CD14-positive monocyte (primary cell): ENCODE data around the gene AOX1. TPM values are rescaled to one million over a fixed set of nuclear protein-coding genes. Genes with fewer than 3 reads are reported as not detected.
"Not testable (repeated sequence)": the region's sequence is repeated elsewhere in the genome, so short reads cannot be mapped to it uniquely, and the experiment has no call there.

Experiments
- DNase-seq, 3 donors: peaks; one replicate each; pipeline ENCODE4 v3.0.0-alpha.2; 2011 to 2022
- H2AFZ ChIP-seq: 2 replicates; pipeline ENCODE4 v1.6.0; 2012; ENCODE audit warnings: mild to moderate bottlenecking, low read depth, low read length, inconsistent platforms; ENCODE audit not compliant: insufficient read depth, poor library complexity, severe bottlenecking
- H3K27ac ChIP-seq, 2 donors: 1 replicate in 1 of 2; 2 replicates in 1 of 2; pipeline ENCODE4 v1.5.1; 2012 to 2013; ENCODE audit warnings: low read length in 2 of 2, control low read depth in 1 of 2, inconsistent platforms in 1 of 2, low read depth in 1 of 2, mild to moderate bottlenecking in 1 of 2
- H3K27me3 ChIP-seq, 2 donors: one replicate each; pipeline versions ENCODE4 v1.6.0 to v1.6.1; 2011 to 2013; ENCODE audit warnings: low read length in 2 of 2; ENCODE audit not compliant: control insufficient read depth in 2 of 2, insufficient read depth in 2 of 2
- H3K36me3 ChIP-seq, 2 donors: replicated peaks in 1 of 2; 1 replicate in 1 of 2; 2 replicates in 1 of 2; pipeline versions ENCODE4 v1.5.1 to v1.6.1; 2012 to 2013; ENCODE audit warnings: low read length in 2 of 2, control low read depth in 1 of 2, inconsistent platforms in 1 of 2, mild to moderate bottlenecking in 1 of 2; ENCODE audit not compliant: insufficient read depth in 2 of 2, control insufficient read depth in 1 of 2
- H3K4me1 ChIP-seq, 2 donors: 1 replicate in 1 of 2; 2 replicates in 1 of 2; pipeline versions ENCODE4 v1.5.1 to v1.6.1; 2012 to 2013; ENCODE audit warnings: low read length in 2 of 2, control low read depth in 1 of 2, inconsistent platforms in 1 of 2, mild to moderate bottlenecking in 1 of 2, moderate library complexity in 1 of 2; ENCODE audit not compliant: insufficient read depth in 2 of 2, control insufficient read depth in 1 of 2
- H3K4me2 ChIP-seq: replicated peaks from 2 replicates; pipeline ENCODE3; 2012; ENCODE audit warnings: low read length, moderate library complexity, mild to moderate bottlenecking; ENCODE audit not compliant: poor library complexity, severe bottlenecking; ENCODE audit errors: extremely low read depth
- H3K4me3 ChIP-seq, 3 experiments: fragments of 200-600 bp in 1 of 3; sonication (generic) in 1 of 3; replicated peaks in 1 of 3; 1 replicate in 2 of 3; 2 replicates in 1 of 3; pipeline ENCODE4 v1.5.1; 2011 to 2013; ENCODE audit warnings: low read length in 3 of 3, mild to moderate bottlenecking in 3 of 3, control low read depth in 2 of 3, low read depth in 2 of 3, inconsistent platforms in 1 of 3, moderate library complexity in 1 of 3
- H3K79me2 ChIP-seq: 2 replicates; pipeline ENCODE4 v1.6.0; 2012; ENCODE audit warnings: mild to moderate bottlenecking, control low read depth, inconsistent platforms, low read length, moderate library complexity; ENCODE audit not compliant: insufficient read depth
- H3K9ac ChIP-seq: 2 replicates; pipeline ENCODE4 v1.6.0; 2017; ENCODE audit warnings: low read length, mild to moderate bottlenecking; ENCODE audit not compliant: insufficient read depth, poor library complexity, severe bottlenecking
- H3K9me3 ChIP-seq, 2 donors: replicated peaks in 1 of 2; 1 replicate in 1 of 2; 2 replicates in 1 of 2; pipeline versions ENCODE4 v1.5.1 to v1.6.1; 2012 to 2013; ENCODE audit warnings: low read length in 2 of 2, control low read depth in 1 of 2; ENCODE audit not compliant: control insufficient read depth in 1 of 2, insufficient read depth in 1 of 2
- H4K20me1 ChIP-seq: 2 replicates; pipeline ENCODE4 v1.6.0; 2012; ENCODE audit warnings: mild to moderate bottlenecking, low read length, control low read depth, moderate library complexity; ENCODE audit not compliant: insufficient read depth
- H3K27ac Mint-ChIP-seq, 7 donors: one replicate each; pipeline ENCODE4 v1.8.0; 2020; ENCODE audit warnings: mild to moderate bottlenecking in 7 of 7, mixed read lengths in 7 of 7, moderate library complexity in 6 of 7, inconsistent platforms in 2 of 7
- H3K27me3 Mint-ChIP-seq, 3 donors: one replicate each; pipeline ENCODE4 v1.8.0; 2021 to 2022; ENCODE audit warnings: low read depth in 3 of 3, mild to moderate bottlenecking in 3 of 3, mixed read lengths in 3 of 3, moderate library complexity in 3 of 3, inconsistent platforms in 1 of 3
- H3K36me3 Mint-ChIP-seq, 2 donors: one replicate each; pipeline ENCODE4 v1.8.0; 2020; ENCODE audit warnings: mixed read lengths in 2 of 2, inconsistent platforms in 1 of 2, mild to moderate bottlenecking in 1 of 2
- H3K4me1 Mint-ChIP-seq: one replicate; pipeline ENCODE4 v1.8.0; 2020; ENCODE audit warnings: mild to moderate bottlenecking, mixed read lengths
- H3K4me3 Mint-ChIP-seq, 2 donors: one replicate each; pipeline ENCODE4 v1.8.0; 2020; ENCODE audit warnings: mild to moderate bottlenecking in 2 of 2, mixed read lengths in 2 of 2, moderate library complexity in 1 of 2
- H3K9me3 Mint-ChIP-seq, 7 donors: one replicate each; pipeline ENCODE4 v1.8.0; 2020 to 2022; ENCODE audit warnings: mixed read lengths in 7 of 7, mild to moderate bottlenecking in 6 of 7, moderate library complexity in 6 of 7, inconsistent platforms in 2 of 7
- CTCF ChIP-seq: fragments of 200-600 bp; IDR thresholded peaks from one replicate; pipeline ENCODE4 v1.8.0; 2022; ENCODE audit warnings: antibody characterized with exemption, mild to moderate bottlenecking
- WGBS: methylation state at CpG from one replicate; pipeline ENCODE4 v1.1.5; 2013; ENCODE audit warnings: missing lambda C conversion rate; ENCODE audit not compliant: insufficient coverage; 5-methylcytosine and 5-hydroxymethylcytosine counted together
- intact Hi-C, 2 donors: fragments of 100-400 bp; cut with micrococcal nuclease; formaldehyde crosslinking; loops; one replicate each; pipeline versions ENCODE4 v1.15.0 to v1.15.1; 2023
- polyA plus RNA-seq, 3 donors: library from polyadenylated mRNA; depleted of rRNA in 1 of 3; unstranded in 2 of 3; stranded (reverse) in 1 of 3; fragments of 300-500 nt in 2 of 3; fragments of >200 nt in 1 of 3; fragmentation: Illumina TruSeq in 2 of 3; gene quantifications; 1 replicate in 2 of 3; 2 replicates in 1 of 3; pipeline ENCODE4 v1.2.3, GENCODE V29; 2012 to 2021

AOX1 gene
- polyA plus RNA-seq, 3 donors = 0.16 TPM; not detected in 2

- Mint-ChIP-seq H3K4me1 (peaks cover 9% of the 10 kb centered on the region), H3K9me3 (peaks cover 0 to 6% (median under 1%) of the 10 kb centered on the region in 7 donors), H3K27me3 (peaks cover 0 to 3% (median 0%) of the 10 kb centered on the region in 3 donors), H3K27ac (peak overlapping the region; percentile 91 to 98 (median 96)), H3K36me3 (no peaks in the 10 kb centered on the region), H3K4me3 (peak overlapping the region; percentile 74 to 86)
- Histone ChIP-seq H3K79me2 (no peaks in the 10 kb centered on the region), H3K9me3 (peaks cover 0 to 1% of the 10 kb centered on the region in 2 donors), H3K4me3 (peak overlapping the region; percentile 3 to 58 (median 15)), H3K36me3 (no peaks in the 10 kb centered on the region), H3K4me2 (peak overlapping the region; percentile 38), H2AFZ (peak overlapping the region; percentile 73), H3K9ac (peak overlapping the region; percentile 68), H3K27ac (peak overlapping the region; percentile 57 to 90), H3K4me1 (peaks cover 5 to 7% of the 10 kb centered on the region in 2 donors), H4K20me1 (no peaks in the 10 kb centered on the region), H3K27me3 (no peaks in the 10 kb centered on the region)
- WGBS = 2% methylated on average over 12 of the region's 17 CpGs
- intact Hi-C loops = loop anchor here (5.0 kb wide), 2 partner anchors 99 to 149 kb away; partner anchors contain the start of genes BZW1 (in 2 of the 2) and CLK1 (in 1 of the 2)
- TF ChIP-seq CTCF = peak; percentile 84
- peak; percentile 97 to 100 (median 98) for DNase-seq
Observed at GRCh38 chr2:200713003-200713703, 127.3 kb downstream of the AOX1 start.

GRCh38 chr2:200713704-200714064 is 127.9 kb downstream of the AOX1 start:
- Histone ChIP-seq H3K79me2 (no peaks in the 10 kb centered on the region), H3K36me3 (no peaks in the 10 kb centered on the region), H3K9ac (peak overlapping the region; percentile 68), H3K4me3 (peak overlapping the region; percentile 3 to 58 (median 15)), H3K4me2 (peak overlapping the region; percentile 38), H2AFZ (peak overlapping the region; percentile 73), H3K4me1 (peaks cover 5 to 7% of the 10 kb centered on the region in 2 donors), H3K9me3 (peaks cover 0 to 3% of the 10 kb centered on the region in 2 donors), H3K27me3 (no peaks in the 10 kb centered on the region), H4K20me1 (no peaks in the 10 kb centered on the region), H3K27ac (peak overlapping the region; percentile 57 to 90)
- Mint-ChIP-seq H3K9me3 (peaks cover 2 to 9% (median 4%) of the 10 kb centered on the region in 7 donors), H3K4me1 (peaks cover 9% of the 10 kb centered on the region), H3K27me3 (peaks cover 0 to 3% (median 0%) of the 10 kb centered on the region in 3 donors), H3K27ac (peak overlapping the region; percentile 91 to 98 (median 96)), H3K36me3 (no peaks in the 10 kb centered on the region), H3K4me3 (peak overlapping the region; percentile 74 to 86)
- intact Hi-C loops = loop anchor here (5.0 kb wide), 2 partner anchors 99 to 149 kb away; partner anchors contain the start of genes BZW1 (in 2 of the 2) and CLK1 (in 1 of the 2)
- 88% methylated on average over 4 of the region's 4 CpGs for WGBS
- TF ChIP-seq CTCF = no peak
- DNase-seq = no peak

GRCh38 chr2:200715014-200715413 is 129.2 kb downstream of the AOX1 start:
- H3K4me2 ChIP-seq, H3K36me3 ChIP-seq, H3K9ac ChIP-seq, H3K27me3 ChIP-seq, H3K4me3 ChIP-seq, H4K20me1 ChIP-seq, H3K79me2 ChIP-seq, H3K27ac Mint-ChIP-seq, H3K4me3 Mint-ChIP-seq, H3K4me1 Mint-ChIP-seq, H3K36me3 Mint-ChIP-seq, H3K27me3 Mint-ChIP-seq, H3K9me3 ChIP-seq, DNase-seq, H2AFZ ChIP-seq, H3K27ac ChIP-seq, intact Hi-C loops, H3K4me1 ChIP-seq: not testable (repeated sequence)
- WGBS = no CpG with 5 or more reads among the region's 3 CpGs
- peaks cover 2 to 14% (median 6%) of the 10 kb centered on the region in 7 donors for H3K9me3 Mint-ChIP-seq
